Endothelial cell of umbilical vein (primary cell): ENCODE results near the gene LFNG. TPM values are rescaled to one million over a fixed set of nuclear protein-coding genes. Genes with fewer than 3 reads are reported as not detected.

ENCODE experiments used
- BruUV-seq: library from RNA; stranded (reverse); fragments of 400-500 nt; replicated peaks from 2 replicates; lab custom pipeline; 2021; lab: Mats Ljungman, UMichigan
- CTCF ChIA-PET: fragments of 300-600, 350-600 bp; sonication (Branson Sonifier 250); formaldehyde crosslinking; loops from one replicate; lab custom pipeline; 2021; ENCODE audit warnings: antibody characterized with exemption, inconsistent platforms; lab: Charles Lee
- POLR2A ChIA-PET: fragments of 300-600, 350-600 bp; sonication (Branson Sonifier 250); formaldehyde crosslinking; loops from one replicate; lab custom pipeline; 2021; ENCODE audit warnings: antibody characterized with exemption, inconsistent platforms; lab: Charles Lee
- DNase-seq: peaks from one replicate; pipeline ENCODE4 v3.0.0-alpha.2; 2011; ENCODE audit warnings: low read depth, low spot score
- FAIRE-seq: peaks from 2 replicates; lab custom pipeline; 2011; peaks lifted over from hg19 to GRCh38; lab: Jason Lieb, UNC
- H2AFZ ChIP-seq: 2 replicates; pipeline ENCODE4 v1.6.0; 2012; ENCODE audit warnings: low read depth, low read length, control low read depth, inconsistent platforms
- H3K27ac ChIP-seq: 2 replicates; pipeline ENCODE4 v1.5.1; 2011; ENCODE audit warnings: low read depth, mild to moderate bottlenecking, control low read depth, low read length, moderate library complexity; ENCODE audit not compliant: insufficient read depth
- H3K27me3 ChIP-seq, 2 experiments: 2 replicates each; pipeline versions ENCODE4 v1.6.0 to v1.6.1; 2011; ENCODE audit warnings: low read length in 2 of 2, mixed read lengths in 1 of 2; ENCODE audit not compliant: control insufficient read depth in 2 of 2, insufficient read depth in 2 of 2
- H3K36me3 ChIP-seq, 2 experiments: 2 replicates in 1 of 2; 3 replicates in 1 of 2; pipeline ENCODE4 v1.5.1; 2011; ENCODE audit warnings: low read length in 2 of 2, mild to moderate bottlenecking in 1 of 2, moderate library complexity in 1 of 2; ENCODE audit not compliant: control insufficient read depth in 2 of 2, insufficient read depth in 2 of 2; ENCODE audit errors: extremely low read depth in 1 of 2
- H3K4me1 ChIP-seq: 3 replicates; pipeline ENCODE4 v1.5.1; 2011; ENCODE audit warnings: mild to moderate bottlenecking, low read length; ENCODE audit not compliant: control insufficient read depth, insufficient read depth; ENCODE audit errors: extremely low read depth
- H3K4me2 ChIP-seq: 2 replicates; pipeline ENCODE4 v1.6.1; 2011; ENCODE audit warnings: low read length, control low read depth, mixed read lengths; ENCODE audit not compliant: insufficient read depth
- H3K4me3 ChIP-seq, 3 experiments: fragments of 200-600 bp in 1 of 3; sonication (generic), shearing (Covaris generic) in 1 of 3; replicated peaks in 1 of 3; 2 replicates each; pipeline ENCODE4 v1.5.1; 2011 to 2016; ENCODE audit warnings: control low read depth in 3 of 3, low read length in 3 of 3, mild to moderate bottlenecking in 2 of 3, inconsistent platforms in 1 of 3, low read depth in 1 of 3, moderate library complexity in 1 of 3; ENCODE audit not compliant: insufficient read depth in 1 of 3
- H3K79me2 ChIP-seq: 2 replicates; pipeline ENCODE4 v1.6.0; 2012; ENCODE audit warnings: low read length, inconsistent platforms; ENCODE audit not compliant: control insufficient read depth, insufficient read depth
- H3K9ac ChIP-seq: replicated peaks from 2 replicates; pipeline ENCODE3; 2011; ENCODE audit warnings: low read length, control low read depth; ENCODE audit not compliant: insufficient read depth; ENCODE audit errors: extremely low read depth
- H3K9me1 ChIP-seq: replicated peaks from 3 replicates; pipeline ENCODE4 v1.6.0; 2011; ENCODE audit warnings: mild to moderate bottlenecking, low read length; ENCODE audit not compliant: control insufficient read depth, insufficient read depth; ENCODE audit errors: extremely low read depth
- H3K9me3 ChIP-seq: replicated peaks from 2 replicates; pipeline ENCODE4 v1.5.1; 2012; ENCODE audit warnings: low read length, inconsistent platforms; ENCODE audit not compliant: control insufficient read depth, insufficient read depth
- H4K20me1 ChIP-seq: replicated peaks from 2 replicates; pipeline ENCODE3; 2011; ENCODE audit warnings: mild to moderate bottlenecking, low read length; ENCODE audit not compliant: control insufficient read depth, insufficient read depth; ENCODE audit errors: extremely low read depth
- CTCF ChIP-seq, 2 donors: IDR thresholded peaks; 1 replicate in 1 of 2; 2 replicates in 1 of 2; pipeline ENCODE4 v1.5.1; 2011; ENCODE audit warnings: low read length in 2 of 2, mild to moderate bottlenecking in 2 of 2, moderate library complexity in 2 of 2, control low read depth in 1 of 2, inconsistent platforms in 1 of 2, low read depth in 1 of 2; ENCODE audit not compliant: insufficient read depth in 1 of 2; ENCODE audit errors: extremely low read depth in 1 of 2
- EZH2 ChIP-seq: IDR thresholded peaks from 2 replicates; pipeline ENCODE4 v1.6.1; 2012; ENCODE audit warnings: borderline replicate concordance, low read depth, mild to moderate bottlenecking, moderate library complexity, low read length, inconsistent platforms; ENCODE audit not compliant: severe bottlenecking
- FOS ChIP-seq: IDR thresholded peaks from 2 replicates; pipeline ENCODE4 v1.6.1; 2011; ENCODE audit warnings: mild to moderate bottlenecking, low read length, moderate library complexity, borderline replicate concordance; ENCODE audit not compliant: insufficient read depth
- GATA2 ChIP-seq: IDR thresholded peaks from 2 replicates; pipeline ENCODE4 v1.7.0; 2011; ENCODE audit warnings: low read depth, mild to moderate bottlenecking, moderate library complexity, mixed read lengths, low read length; ENCODE audit not compliant: insufficient read length, insufficient read depth
- JUN ChIP-seq: IDR thresholded peaks from 2 replicates; pipeline ENCODE4 v1.6.1; 2011; ENCODE audit warnings: borderline replicate concordance, low read depth; ENCODE audit not compliant: insufficient read length, insufficient read depth
- MAX ChIP-seq: IDR thresholded peaks from 2 replicates; pipeline ENCODE4 v1.6.1; 2011; ENCODE audit not compliant: insufficient read depth, insufficient read length
- MYC ChIP-seq: IDR thresholded peaks from one replicate; pipeline ENCODE4 v1.6.1; 2011; ENCODE audit warnings: mild to moderate bottlenecking, low read depth, low read length
- POLR2A ChIP-seq: IDR thresholded peaks from 2 replicates; pipeline ENCODE4 v1.6.1; 2012; ENCODE audit warnings: low read depth, mild to moderate bottlenecking, control low read depth, low read length
- dilution Hi-C: fragments of 300-500 bp; cut with MboI; formaldehyde crosslinking; loops from one replicate; pipeline ENCODE4 v1.15.0; 2019; ENCODE audit warnings: low sequenced_read_pairs; ENCODE audit not compliant: extremely low pct_ligation_motif_present
- intact Hi-C: fragments of 100-400 bp; cut with micrococcal nuclease; formaldehyde crosslinking; loops from one replicate; pipeline ENCODE4 v1.10.0; 2022
- polyA plus RNA-seq, 4 experiments: library from polyadenylated mRNA; depleted of rRNA in 3 of 4; stranded (reverse) in 3 of 4; unstranded in 1 of 4; fragments of >200 nt; gene quantifications; 2 replicates each; pipeline versions ENCODE4 v1.2.1 to v1.2.3, GENCODE V29; 2011 to 2012; ENCODE audit warnings: missing spikeins in 1 of 4
- total RNA-seq: library from RNA; stranded (reverse); gene quantifications from 2 replicates; pipeline ENCODE4 v1.2.3, GENCODE V29; 2021

LFNG gene
- total and polyA plus RNA-seq, 2 donors (not counting 3 experiments of a cell fraction or from before 2014, with no cell fraction given), result 12.6 to 13.1 TPM

DNA sequence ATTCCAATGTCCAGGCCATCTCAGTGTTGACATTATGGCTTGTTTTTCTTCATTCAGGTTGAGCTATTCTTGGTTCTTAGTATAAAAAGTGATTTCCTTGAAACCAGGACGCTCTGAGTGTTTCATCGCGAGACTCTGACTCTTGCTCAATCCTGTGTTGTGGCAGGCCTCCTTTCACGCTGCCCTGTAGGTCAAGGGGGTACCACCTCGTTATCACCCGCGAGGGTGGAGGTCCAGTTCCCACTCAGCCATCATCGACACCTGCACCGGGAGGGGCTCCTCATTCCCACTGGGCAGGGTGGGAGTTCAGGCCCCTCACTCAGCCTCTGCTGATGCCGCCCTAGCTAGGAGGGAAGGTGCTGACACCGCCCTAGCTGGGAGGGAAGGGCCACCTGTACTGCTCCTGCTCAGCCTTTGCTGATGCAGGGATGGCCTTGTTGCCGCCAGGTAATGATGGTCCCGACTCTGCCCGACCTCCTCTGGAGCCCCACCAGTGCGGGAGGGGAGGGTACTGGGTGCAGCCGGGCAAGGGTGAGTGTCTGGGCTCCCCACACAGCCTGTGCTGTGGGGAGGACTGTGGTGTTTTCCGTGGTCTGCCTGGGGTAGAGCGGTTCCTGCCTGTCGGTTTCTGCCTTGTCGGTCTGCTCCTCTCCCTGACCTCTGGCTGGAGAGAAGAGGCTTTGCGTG, 55.6 kb downstream of the LFNG start:
- DNase-seq, result no peak
- intact Hi-C loops, result no loop called here
- H4K20me1 ChIP-seq, result no peaks in the 10 kb centered on the region
- H3K9me1 ChIP-seq, result no peaks in the 10 kb centered on the region
- H3K79me2 ChIP-seq, result no peaks in the 10 kb centered on the region
- CTCF ChIA-PET, result interaction anchor here (1.4 kb wide), 1 partner anchor 34 kb away, joined by 3 read pairs; no protein-coding TSS in a partner anchor
- TF ChIP-seq JUN, result no peak
- TF ChIP-seq MYC, result no peak
- no peak for TF ChIP-seq EZH2
- TF ChIP-seq GATA2, result no peak
- no peak for TF ChIP-seq MAX
- no peak for TF ChIP-seq POLR2A
- no peak for TF ChIP-seq FOS
- TF ChIP-seq CTCF (IDR thresholded peaks at IDR 0.05; ENCODE audit: extremely low read depth in 1 of 2, insufficient read depth in 1 of 2, low read depth in 1 of 2, low read length in 2 of 2), result no peak
- no peak overlapping the region for H2AFZ ChIP-seq
- no TSS peak for BruUV-seq
- no peaks in the 10 kb centered on the region for H3K9me3 ChIP-seq
- H3K4me1 ChIP-seq, result peaks cover 20% of the 10 kb centered on the region
- H3K27ac ChIP-seq, result no peak overlapping the region
- H3K36me3 ChIP-seq, result peaks cover 0 to 3% of the 10 kb centered on the region in 2 experiments
- no peak overlapping the region for H3K4me2 ChIP-seq
- dilution Hi-C loops, result no loop called here
- no peak overlapping the region for H3K4me3 ChIP-seq
- FAIRE-seq, result no peak
- POLR2A ChIA-PET, result no interaction called here
- H3K9ac ChIP-seq, result no peak overlapping the region
- no peaks in the 10 kb centered on the region for H3K27me3 ChIP-seq
